K562 (cell line): ENCODE results near the gene ASCC1. TPM values are rescaled to one million over a fixed set of nuclear protein-coding genes. Genes with fewer than 3 reads are reported as not detected.

ENCODE experiments used
- ATAC-seq: fragments of 200-7000 bp; cut with Tn5 transposase; 3 replicates; pipeline ENCODE4 v1.9.1; 2020; ENCODE audit warnings: moderate library complexity
- BruUV-seq: library from RNA; stranded (reverse); fragments of 400-500 nt; replicated peaks from 2 replicates; lab custom pipeline; 2021; lab: Mats Ljungman, UMichigan
- CTCF ChIA-PET: fragments of 300-600 bp; formaldehyde crosslinking; extraction: SDS; loops from one replicate; lab custom pipeline; 2021; ENCODE audit warnings: low intra/inter-chr PET ratio; lab: Yijun Ruan, JAX
- POLR2A ChIA-PET: fragments of 300-600, 350-650 bp; sonication (Branson Sonifier 250); formaldehyde crosslinking; extraction: SDS; loops from one replicate; lab custom pipeline; 2021; ENCODE audit warnings: antibody characterized with exemption, inconsistent platforms; lab: Yijun Ruan, JAX
- DNase-seq, 4 experiments: peaks; one replicate each; pipeline versions ENCODE4 v3.0.0 to v3.0.0-alpha.2; 2011 to 2018; ENCODE audit warnings: low spot score in 3 of 4, mixed read lengths in 3 of 4; ENCODE audit errors: extremely low read depth in 1 of 4
- FAIRE-seq: peaks from 2 replicates; lab custom pipeline; 2011; peaks lifted over from hg19 to GRCh38; lab: Jason Lieb, UNC
- H2AFZ ChIP-seq: 2 replicates; pipeline ENCODE4 v1.6.0; 2011; ENCODE audit warnings: low read depth, low read length, control low read depth, inconsistent platforms
- H3K27ac ChIP-seq: fragments of 200-600 bp; 3 replicates; pipeline ENCODE4 v1.8.0; 2011; ENCODE audit warnings: low read depth, mild to moderate bottlenecking, control low read depth, inconsistent platforms, low read length, moderate library complexity, mixed read lengths; ENCODE audit errors: extremely low read depth
- H3K27me3 ChIP-seq, 2 experiments: fragments of 300-600 bp in 1 of 2; 2 replicates in 1 of 2; 3 replicates in 1 of 2; pipeline versions ENCODE4 v1.6.0 to v1.8.0; 2011; ENCODE audit warnings: inconsistent platforms in 2 of 2, low read length in 2 of 2, mild to moderate bottlenecking in 1 of 2, mixed read lengths in 1 of 2, moderate library complexity in 1 of 2; ENCODE audit not compliant: control insufficient read depth in 2 of 2, insufficient read depth in 2 of 2
- H3K36me3 ChIP-seq: fragments of 300-600 bp; 3 replicates; pipeline ENCODE4 v1.8.0; 2011; ENCODE audit warnings: mild to moderate bottlenecking, low read length, inconsistent platforms; ENCODE audit not compliant: control insufficient read depth, insufficient read depth
- H3K4me1 ChIP-seq, 2 experiments: fragments of 200-600 bp in 1 of 2; replicated peaks in 1 of 2; 2 replicates in 1 of 2; 3 replicates in 1 of 2; pipeline versions ENCODE4 v1.5.1 to v1.8.0; 2011; ENCODE audit warnings: inconsistent platforms in 2 of 2, low read length in 2 of 2, mild to moderate bottlenecking in 1 of 2, mixed read lengths in 1 of 2, moderate library complexity in 1 of 2; ENCODE audit not compliant: control insufficient read depth in 2 of 2, insufficient read depth in 2 of 2
- H3K4me2 ChIP-seq: 2 replicates; pipeline ENCODE4 v1.6.1; 2011; ENCODE audit warnings: low read length, control low read depth, inconsistent platforms, mixed read lengths; ENCODE audit not compliant: insufficient read depth
- H3K4me3 ChIP-seq: fragments of 200-600 bp; sonication (generic), shearing (Covaris generic); 2 replicates; pipeline ENCODE4 v1.5.1; 2016; ENCODE audit warnings: control low read depth, inconsistent platforms
- H3K79me2 ChIP-seq: fragments of 200-600 bp; 3 replicates; pipeline ENCODE4 v1.8.0; 2011; ENCODE audit warnings: low read length, inconsistent platforms; ENCODE audit not compliant: control insufficient read depth, insufficient read depth
- H3K9ac ChIP-seq, 2 experiments: 2 replicates each; pipeline versions ENCODE4 v1.6.0 to v1.6.1; 2011; ENCODE audit warnings: low read depth in 2 of 2, low read length in 2 of 2, control low read depth in 1 of 2, inconsistent platforms in 1 of 2, mild to moderate bottlenecking in 1 of 2, mixed read lengths in 1 of 2; ENCODE audit not compliant: insufficient read depth in 1 of 2
- H3K9me1 ChIP-seq: one replicate; pipeline ENCODE4 v1.6.0; 2011; ENCODE audit warnings: inconsistent platforms, mild to moderate bottlenecking, low read length, moderate library complexity; ENCODE audit not compliant: control insufficient read depth, insufficient read depth
- H3K9me3 ChIP-seq: replicated peaks from 2 replicates; pipeline ENCODE4 v1.5.1; 2011; ENCODE audit warnings: low read depth, low read length, inconsistent platforms; ENCODE audit not compliant: control insufficient read depth, insufficient read depth
- H4K20me1 ChIP-seq: replicated peaks from 2 replicates; pipeline ENCODE4 v1.6.1; 2011; ENCODE audit warnings: low read length, inconsistent platforms, mixed read lengths; ENCODE audit not compliant: control insufficient read depth, insufficient read depth
- BCL6 ChIP-seq: fragments of 250-450 bp; sonication (Bioruptor Pico); IDR thresholded peaks from 2 replicates; pipeline ENCODE4 v1.4.0; 2020
- ETV6 ChIP-seq, 3 experiments: fragments of 150-350 bp in 1 of 3; sonication (generic) in 1 of 3; formaldehyde crosslinking in 1 of 3; IDR thresholded peaks; 2 replicates each; pipeline versions ENCODE4 v1.6.1 to v1.8.0; 2014 to 2022; ENCODE audit warnings: borderline replicate concordance in 2 of 3, low read depth in 2 of 3, antibody characterized with exemption in 1 of 3, low read length in 1 of 3, mild to moderate bottlenecking in 1 of 3, missing genetic modification reagents in 1 of 3
- FOS ChIP-seq: IDR thresholded peaks from 3 replicates; pipeline ENCODE4 v1.6.1; 2011; ENCODE audit not compliant: insufficient read length; ENCODE audit errors: extremely low read depth
- KAT7 ChIP-seq: sonication (generic); formaldehyde crosslinking; IDR thresholded peaks from 2 replicates; pipeline ENCODE4 v1.8.0; 2022; ENCODE audit warnings: missing genetic modification reagents, mild to moderate bottlenecking, borderline replicate concordance
- MEIS2 ChIP-seq: fragments of 450-650 bp; IDR thresholded peaks from 2 replicates; pipeline ENCODE4 v1.6.1; 2014; ENCODE audit warnings: mild to moderate bottlenecking; ENCODE audit not compliant: partially characterized antibody
- NCOA4 ChIP-seq: fragments of 450-650 bp; IDR thresholded peaks from 2 replicates; pipeline ENCODE4 v1.6.1; 2018; ENCODE audit warnings: mild to moderate bottlenecking; ENCODE audit not compliant: partially characterized antibody
- POLR2AphosphoS2 ChIP-seq: IDR thresholded peaks from 2 replicates; pipeline ENCODE4 v1.6.1; 2012; ENCODE audit warnings: low read length, improper control_type of control experiment
- RFX5 ChIP-seq: IDR thresholded peaks from 2 replicates; pipeline ENCODE4 v1.6.1; 2011; ENCODE audit warnings: low read depth, mild to moderate bottlenecking, improper control_type of control experiment, low read length
- SRF ChIP-seq, 2 experiments: fragments of 250-450, 450-650 bp in 1 of 2; sonication (Bioruptor Pico) in 1 of 2; sonication (generic) in 1 of 2; formaldehyde crosslinking; IDR thresholded peaks; 2 replicates each; pipeline versions ENCODE4 v1.5.0 to v1.5.1; 2020 to 2022; ENCODE audit warnings: mild to moderate bottlenecking in 1 of 2, missing genetic modification reagents in 1 of 2
- ZNF12 ChIP-seq: sonication (generic); formaldehyde crosslinking; IDR thresholded peaks from 2 replicates; pipeline ENCODE4 v1.4.0; 2020; ENCODE audit warnings: mild to moderate bottlenecking, missing genetic modification reagents
- ZNF212 ChIP-seq: fragments of 450-650 bp; formaldehyde crosslinking; IDR thresholded peaks from 2 replicates; pipeline ENCODE4 v1.4.0; 2020; ENCODE audit warnings: mild to moderate bottlenecking
- ZNF445 ChIP-seq: fragments of 250-450 bp; sonication (Bioruptor Pico); IDR thresholded peaks from 2 replicates; pipeline ENCODE4 v1.4.0; 2020; ENCODE audit warnings: low read depth, mild to moderate bottlenecking, moderate library complexity
- WGBS: fragments of 100-300 bp; shearing (Covaris generic); methylation state at CpG from one replicate; pipeline ENCODE4 v1.1.6; 2016; ENCODE audit warnings: low coverage, mixed read lengths; ENCODE audit not compliant: insufficient coverage; ENCODE audit errors: missing lambda C conversion rate; 5-methylcytosine and 5-hydroxymethylcytosine counted together
- in situ Hi-C: fragments of 300-500 bp; cut with MboI; formaldehyde crosslinking; loops from 4 replicates; pipeline ENCODE4 v1.15.0; 2018; ENCODE audit warnings: inconsistent platforms, mixed read lengths
- intact Hi-C: fragments of 100-400 bp; cut with micrococcal nuclease; formaldehyde crosslinking; loops from 2 replicates; pipeline ENCODE4 v1.14.2; 2022
- polyA plus RNA-seq, 8 experiments: library from polyadenylated mRNA; depleted of rRNA in 4 of 8; stranded (reverse) in 5 of 8; unstranded in 3 of 8; fragments of >200 nt; fragmentation: Nextera tagmentation in 2 of 8; fragmentation: Illumina TruSeq in 1 of 8; extraction: Ambion mirVana in 2 of 8; extraction: Trizol in 1 of 8; gene quantifications; 2 replicates each; pipeline versions ENCODE4 v1.2.1 to v1.2.3, GENCODE V29; 2011 to 2014; ENCODE audit warnings: inconsistent platforms in 1 of 8, missing spikeins in 1 of 8
- total RNA-seq, 7 experiments: library from RNA; depleted of rRNA in 6 of 7; stranded (reverse); fragments of >200 nt in 6 of 7; fragmentation: Illumina TruSeq in 2 of 7; extraction: Trizol in 2 of 7; gene quantifications; 2 replicates each; pipeline versions ENCODE4 v1.2.1 to v1.2.3, GENCODE V29; 2011 to 2021; ENCODE audit warnings: low replicate concordance in 1 of 7
- TF ChIP-seq, protein P1 (sequence below): fragments of 200-800 bp; sonication (Bioruptor generic); IDR thresholded peaks from 2 replicates; pipeline ENCODE4 v1.6.1; 2016; ENCODE audit warnings: missing genetic modification characterization, missing compliant biosample characterization
- TF ChIP-seq, protein P2 (sequence below): fragments of 450-650 bp; IDR thresholded peaks from 2 replicates; pipeline ENCODE4 v1.6.1; 2016; ENCODE audit warnings: antibody characterized with exemption
- TF ChIP-seq, protein P3 (sequence below), 2 experiments: IDR thresholded peaks; 2 replicates each; pipeline ENCODE4 v1.6.1; 2011; ENCODE audit warnings: borderline replicate concordance in 1 of 2, control low read depth in 1 of 2, low read depth in 1 of 2, low read length in 1 of 2, mild to moderate bottlenecking in 1 of 2, mixed read lengths in 1 of 2, moderate library complexity in 1 of 2; ENCODE audit not compliant: insufficient read depth in 1 of 2, insufficient read length in 1 of 2, poor library complexity in 1 of 2, severe bottlenecking in 1 of 2; ENCODE audit errors: extremely low read depth in 1 of 2

Gene ASCC1
- total and polyA plus RNA-seq, 9 of the 15 experiments (the other 6 are each of a cell fraction or from before 2014, with no cell fraction given): 31.7 to 73.3 (median 52.8) TPM

DNA sequence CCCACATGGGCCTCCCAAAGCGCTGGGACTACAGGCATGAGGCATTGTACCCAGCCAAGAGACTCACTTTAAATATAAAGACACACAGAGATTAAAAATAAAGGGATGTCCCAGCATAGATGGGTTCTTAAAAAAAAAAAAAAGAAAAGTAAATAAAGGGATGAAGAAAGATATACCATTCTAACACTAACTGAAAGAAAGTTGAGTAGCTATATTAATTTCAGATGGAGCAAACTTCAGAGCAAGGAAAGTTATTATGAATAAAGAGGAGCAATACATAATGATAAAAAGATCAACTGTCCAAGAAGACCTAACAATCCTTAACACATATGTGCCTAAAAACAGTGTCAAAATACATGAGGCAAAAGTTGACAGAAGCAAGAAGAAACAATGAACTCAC lies 94.7 kb downstream of the ASCC1 start:
- BruUV-seq: no TSS peak
- no peaks in the 10 kb centered on the region for H3K79me2 ChIP-seq
- no peaks in the 10 kb centered on the region for H3K27me3 ChIP-seq
- 67% methylated on average over 1 of the region's 1 CpG for WGBS
- no peaks in the 10 kb centered on the region for H3K36me3 ChIP-seq
- CTCF ChIA-PET: no interaction called here
- H4K20me1 ChIP-seq: no peaks in the 10 kb centered on the region
- H3K27ac ChIP-seq: no peak overlapping the region
- no peak overlapping the region for H2AFZ ChIP-seq
- in situ Hi-C loops: no loop called here
- H3K4me3 ChIP-seq: no peak overlapping the region
- ATAC-seq: no peak
- H3K9me1 ChIP-seq: no peaks in the 10 kb centered on the region
- 0 out of 2 replicates have a peak, but pooled peaks cover 2% of the 10 kb centered on the region for H3K9me3 ChIP-seq
- POLR2A ChIA-PET: interaction anchor here (0.6 kb wide), 1 partner anchor 31 kb away, joined by 3 read pairs; no protein-coding TSS in a partner anchor
- H3K9ac ChIP-seq: no peak overlapping the region
- peaks cover 0 to 2% of the 10 kb centered on the region in 2 experiments; a peak in 1 of 5 replicates for H3K4me1 ChIP-seq
- DNase-seq: no peak
- FAIRE-seq: no peak
- H3K4me2 ChIP-seq: no peak overlapping the region
- intact Hi-C loops: no loop called here
- no peak for TF ChIP-seq ZNF212 (CRISPR knock-in tag)
- TF ChIP-seq, protein P1, sequence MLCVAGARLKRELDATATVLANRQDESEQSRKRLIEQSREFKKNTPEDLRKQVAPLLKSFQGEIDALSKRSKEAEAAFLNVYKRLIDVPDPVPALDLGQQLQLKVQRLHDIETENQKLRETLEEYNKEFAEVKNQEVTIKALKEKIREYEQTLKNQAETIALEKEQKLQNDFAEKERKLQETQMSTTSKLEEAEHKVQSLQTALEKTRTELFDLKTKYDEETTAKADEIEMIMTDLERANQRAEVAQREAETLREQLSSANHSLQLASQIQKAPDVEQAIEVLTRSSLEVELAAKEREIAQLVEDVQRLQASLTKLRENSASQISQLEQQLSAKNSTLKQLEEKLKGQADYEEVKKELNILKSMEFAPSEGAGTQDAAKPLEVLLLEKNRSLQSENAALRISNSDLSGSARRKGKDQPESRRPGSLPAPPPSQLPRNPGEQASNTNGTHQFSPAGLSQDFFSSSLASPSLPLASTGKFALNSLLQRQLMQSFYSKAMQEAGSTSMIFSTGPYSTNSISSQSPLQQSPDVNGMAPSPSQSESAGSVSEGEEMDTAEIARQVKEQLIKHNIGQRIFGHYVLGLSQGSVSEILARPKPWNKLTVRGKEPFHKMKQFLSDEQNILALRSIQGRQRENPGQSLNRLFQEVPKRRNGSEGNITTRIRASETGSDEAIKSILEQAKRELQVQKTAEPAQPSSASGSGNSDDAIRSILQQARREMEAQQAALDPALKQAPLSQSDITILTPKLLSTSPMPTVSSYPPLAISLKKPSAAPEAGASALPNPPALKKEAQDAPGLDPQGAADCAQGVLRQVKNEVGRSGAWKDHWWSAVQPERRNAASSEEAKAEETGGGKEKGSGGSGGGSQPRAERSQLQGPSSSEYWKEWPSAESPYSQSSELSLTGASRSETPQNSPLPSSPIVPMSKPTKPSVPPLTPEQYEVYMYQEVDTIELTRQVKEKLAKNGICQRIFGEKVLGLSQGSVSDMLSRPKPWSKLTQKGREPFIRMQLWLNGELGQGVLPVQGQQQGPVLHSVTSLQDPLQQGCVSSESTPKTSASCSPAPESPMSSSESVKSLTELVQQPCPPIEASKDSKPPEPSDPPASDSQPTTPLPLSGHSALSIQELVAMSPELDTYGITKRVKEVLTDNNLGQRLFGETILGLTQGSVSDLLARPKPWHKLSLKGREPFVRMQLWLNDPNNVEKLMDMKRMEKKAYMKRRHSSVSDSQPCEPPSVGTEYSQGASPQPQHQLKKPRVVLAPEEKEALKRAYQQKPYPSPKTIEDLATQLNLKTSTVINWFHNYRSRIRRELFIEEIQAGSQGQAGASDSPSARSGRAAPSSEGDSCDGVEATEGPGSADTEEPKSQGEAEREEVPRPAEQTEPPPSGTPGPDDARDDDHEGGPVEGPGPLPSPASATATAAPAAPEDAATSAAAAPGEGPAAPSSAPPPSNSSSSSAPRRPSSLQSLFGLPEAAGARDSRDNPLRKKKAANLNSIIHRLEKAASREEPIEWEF: no peak
- no peak for TF ChIP-seq FOS
- TF ChIP-seq SRF (CRISPR knock-in tag; IDR thresholded peaks at IDR 0.05): no peak
- no peak for TF ChIP-seq MEIS2
- no peak for TF ChIP-seq ZNF12 (CRISPR knock-in tag)
- TF ChIP-seq, protein P2, sequence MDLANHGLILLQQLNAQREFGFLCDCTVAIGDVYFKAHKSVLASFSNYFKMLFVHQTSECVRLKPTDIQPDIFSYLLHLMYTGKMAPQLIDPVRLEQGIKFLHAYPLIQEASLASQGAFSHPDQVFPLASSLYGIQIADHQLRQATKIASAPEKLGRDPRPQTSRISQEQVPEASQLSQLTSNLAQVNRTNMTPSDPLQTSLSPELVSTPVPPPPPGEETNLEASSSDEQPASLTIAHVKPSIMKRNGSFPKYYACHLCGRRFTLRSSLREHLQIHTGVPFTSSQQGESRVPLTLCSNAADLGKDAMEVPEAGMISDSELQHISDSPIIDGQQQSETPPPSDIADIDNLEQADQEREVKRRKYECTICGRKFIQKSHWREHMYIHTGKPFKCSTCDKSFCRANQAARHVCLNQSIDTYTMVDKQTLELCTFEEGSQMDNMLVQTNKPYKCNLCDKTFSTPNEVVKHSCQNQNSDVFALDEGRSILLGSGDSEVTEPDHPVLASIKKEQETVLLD: no peak
- TF ChIP-seq KAT7: no peak
- no peak for TF ChIP-seq RFX5
- no peak for TF ChIP-seq BCL6 (CRISPR knock-in tag)
- TF ChIP-seq NCOA4: no peak
- no peak for TF ChIP-seq POLR2AphosphoS2
- TF ChIP-seq ZNF445 (CRISPR knock-in tag): no peak
- TF ChIP-seq ETV6 (IDR thresholded peaks at IDR 0.05; ENCODE audit: borderline replicate concordance in 1 of 2, low read depth in 2 of 2, low read length in 1 of 2): no peak
- TF ChIP-seq ETV6 (CRISPR knock-in tag; IDR thresholded peaks at IDR 0.05; ENCODE audit: borderline replicate concordance): no peak
- TF ChIP-seq, protein P3, sequence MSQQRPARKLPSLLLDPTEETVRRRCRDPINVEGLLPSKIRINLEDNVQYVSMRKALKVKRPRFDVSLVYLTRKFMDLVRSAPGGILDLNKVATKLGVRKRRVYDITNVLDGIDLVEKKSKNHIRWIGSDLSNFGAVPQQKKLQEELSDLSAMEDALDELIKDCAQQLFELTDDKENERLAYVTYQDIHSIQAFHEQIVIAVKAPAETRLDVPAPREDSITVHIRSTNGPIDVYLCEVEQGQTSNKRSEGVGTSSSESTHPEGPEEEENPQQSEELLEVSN (IDR thresholded peaks at IDR 0.05; ENCODE audit: borderline replicate concordance in 1 of 2, extremely low read depth in 1 of 2, insufficient read depth in 1 of 2, insufficient read length in 1 of 2, low read depth in 1 of 2, low read length in 1 of 2, poor library complexity in 1 of 2, severe bottlenecking in 1 of 2): no peak
